ENCODE data around the gene ARID1B.

- TF ChIP-seq CTCF (IDR thresholded peaks at IDR 0.05) (no peak), POLR2A (IDR thresholded peaks at IDR 0.05) (no peak)
These were observed 203.3 kb downstream of the ARID1B start for GRCh38 chr6:156980515-156980914.
